SK-N-SH (cell line): Measurements from ENCODE around the gene YAF2. TPM values are rescaled to one million over a fixed set of nuclear protein-coding genes. Genes with fewer than 3 reads are reported as not detected.

ENCODE experiments used
- CTCF ChIA-PET: fragments of 300-600, 350-600 bp; formaldehyde crosslinking; extraction: SDS; loops from one replicate; lab custom pipeline; 2021; lab: Yijun Ruan, JAX
- POLR2A ChIA-PET: fragments of 350-600 bp; sonication (Branson Sonifier 250); formaldehyde crosslinking; extraction: SDS; loops from one replicate; lab custom pipeline; 2020; ENCODE audit warnings: antibody characterized with exemption, inconsistent platforms; lab: Yijun Ruan, JAX
- DNase-seq: peaks from one replicate; pipeline ENCODE4 v3.0.0; 2012
- H2AFZ ChIP-seq: fragments of 200-600 bp; sonication (generic); 2 replicates; pipeline ENCODE4 v1.8.1; 2016; ENCODE audit warnings: antibody characterized with exemption, mild to moderate bottlenecking, low read depth
- H3F3A ChIP-seq: fragments of 200-600 bp; sonication (generic); replicated peaks from 2 replicates; pipeline ENCODE3; 2016; ENCODE audit warnings: antibody characterized with exemption, mild to moderate bottlenecking; ENCODE audit not compliant: insufficient read depth
- H3K27ac ChIP-seq, 2 experiments: fragments of 200-500 bp in 1 of 2; fragments of 200-600 bp in 1 of 2; sonication (Bioruptor generic) in 1 of 2; sonication (generic), shearing (Covaris generic) in 1 of 2; 2 replicates each; pipeline versions ENCODE4 v1.5.1 to v1.6.1; 2014 to 2016; ENCODE audit warnings: low read depth in 2 of 2, inconsistent platforms in 1 of 2, low read length in 1 of 2, mild to moderate bottlenecking in 1 of 2, mixed read lengths in 1 of 2
- H3K27me3 ChIP-seq: fragments of 200-600 bp; sonication (generic), shearing (Covaris generic); 2 replicates; pipeline ENCODE4 v1.6.1; 2016; ENCODE audit warnings: mixed run types; ENCODE audit not compliant: insufficient read depth
- H3K36me3 ChIP-seq, 2 experiments: fragments of 200-500 bp in 1 of 2; fragments of 200-600 bp in 1 of 2; sonication (Bioruptor generic) in 1 of 2; sonication (generic) in 1 of 2; replicated peaks in 1 of 2; 2 replicates each; pipeline versions ENCODE3 to v1.5.1; 2014 to 2016; ENCODE audit warnings: low read length in 1 of 2, mild to moderate bottlenecking in 1 of 2; ENCODE audit not compliant: insufficient read depth in 2 of 2, control insufficient read depth in 1 of 2
- H3K4me1 ChIP-seq, 2 experiments: fragments of 200-500 bp in 1 of 2; fragments of 200-600 bp in 1 of 2; sonication (Bioruptor generic) in 1 of 2; sonication (generic), shearing (Covaris generic) in 1 of 2; 2 replicates each; pipeline versions ENCODE4 v1.5.1 to v1.6.1; 2014 to 2016; ENCODE audit warnings: low read depth in 1 of 2, low read length in 1 of 2, mixed run types in 1 of 2; ENCODE audit not compliant: insufficient read depth in 2 of 2, control insufficient read depth in 1 of 2
- H3K4me2 ChIP-seq: fragments of 200-600 bp; sonication (generic), shearing (Covaris generic); 2 replicates; pipeline ENCODE4 v1.6.1; 2017; ENCODE audit warnings: mixed run types
- H3K4me3 ChIP-seq, 2 experiments: fragments of 200-500 bp in 1 of 2; fragments of 200-600 bp in 1 of 2; sonication (Bioruptor generic) in 1 of 2; sonication (generic), shearing (Covaris generic) in 1 of 2; 2 replicates each; pipeline versions ENCODE4 v1.5.1 to v1.8.1; 2014 to 2016; ENCODE audit warnings: low read depth in 2 of 2, inconsistent platforms in 1 of 2, low read length in 1 of 2, mild to moderate bottlenecking in 1 of 2, mixed read lengths in 1 of 2, moderate library complexity in 1 of 2
- H3K79me2 ChIP-seq: fragments of 200-600 bp; sonication (generic); 2 replicates; pipeline ENCODE4 v1.8.1; 2017; ENCODE audit warnings: mild to moderate bottlenecking; ENCODE audit not compliant: insufficient read depth
- H3K9ac ChIP-seq: fragments of 200-600 bp; sonication (generic); 2 replicates; pipeline ENCODE4 v1.6.1; 2017; ENCODE audit warnings: mixed run types
- H3K9me2 ChIP-seq: fragments of 200-600 bp; sonication (generic); 2 replicates; pipeline ENCODE4 v1.6.1; 2017; ENCODE audit warnings: mixed run types
- H3K9me3 ChIP-seq: fragments of 200-600 bp; sonication (generic); 2 replicates; pipeline ENCODE4 v1.6.1; 2017; ENCODE audit warnings: mixed run types, mild to moderate bottlenecking, moderate library complexity
- H4K20me1 ChIP-seq: fragments of 200-600 bp; sonication (generic); 2 replicates; pipeline ENCODE4 v1.6.1; 2017; ENCODE audit warnings: mild to moderate bottlenecking, mixed run types; ENCODE audit not compliant: insufficient read depth
- CHD2 ChIP-seq: fragments of 150-350 bp; IDR thresholded peaks from 2 replicates; pipeline ENCODE4 v1.6.1; 2018; ENCODE audit warnings: low read length; ENCODE audit not compliant: partially characterized antibody
- CTCF ChIP-seq: fragments of 200-600 bp; sonication (generic); IDR thresholded peaks from 2 replicates; pipeline ENCODE4 v1.6.1; 2017; ENCODE audit warnings: antibody characterized with exemption, mild to moderate bottlenecking, moderate library complexity
- ELF1 ChIP-seq: IDR thresholded peaks from 2 replicates; pipeline ENCODE4 v1.4.0; 2012
- FOXJ3 ChIP-seq: sonication (generic); formaldehyde crosslinking; IDR thresholded peaks from 2 replicates; pipeline ENCODE4 v1.5.1; 2020; ENCODE audit warnings: mild to moderate bottlenecking, missing genetic modification reagents
- FOXM1 ChIP-seq: IDR thresholded peaks from 2 replicates; pipeline ENCODE4 v1.4.0; 2012; ENCODE audit warnings: low read depth, mild to moderate bottlenecking
- NFIC ChIP-seq: IDR thresholded peaks from 2 replicates; pipeline ENCODE4 v1.4.0; 2012; ENCODE audit warnings: borderline replicate concordance
- NRF1 ChIP-seq: IDR thresholded peaks from 2 replicates; pipeline ENCODE4 v1.6.1; 2012; ENCODE audit warnings: low read depth, mild to moderate bottlenecking, low read length
- PBX3 ChIP-seq: IDR thresholded peaks from 2 replicates; pipeline ENCODE4; 2012
- USF2 ChIP-seq: fragments of 150-350 bp; IDR thresholded peaks from 2 replicates; pipeline ENCODE4 v1.6.1; 2017; ENCODE audit warnings: antibody characterized with exemption, low read length, low read depth, borderline replicate concordance
- WGBS: methylation state at CpG from one replicate; pipeline ENCODE4 v1.1.6; 2017; ENCODE audit warnings: low lambda C conversion rate; 5-methylcytosine and 5-hydroxymethylcytosine counted together
- polyA plus RNA-seq, 3 experiments: library from polyadenylated mRNA; depleted of rRNA; stranded (reverse); fragments of >200 nt; gene quantifications; 2 replicates each; pipeline ENCODE4 v1.2.3, GENCODE V29; 2012
- TF ChIP-seq, protein P1 (sequence below): IDR thresholded peaks from 2 replicates; pipeline ENCODE4 v1.6.1; 2012; ENCODE audit warnings: mild to moderate bottlenecking, low read depth, low read length, moderate library complexity

Gene YAF2
- polyA plus RNA-seq, 1 of the 3 experiments (the other 2 are of a cell fraction) = 5.3 TPM

DNA sequence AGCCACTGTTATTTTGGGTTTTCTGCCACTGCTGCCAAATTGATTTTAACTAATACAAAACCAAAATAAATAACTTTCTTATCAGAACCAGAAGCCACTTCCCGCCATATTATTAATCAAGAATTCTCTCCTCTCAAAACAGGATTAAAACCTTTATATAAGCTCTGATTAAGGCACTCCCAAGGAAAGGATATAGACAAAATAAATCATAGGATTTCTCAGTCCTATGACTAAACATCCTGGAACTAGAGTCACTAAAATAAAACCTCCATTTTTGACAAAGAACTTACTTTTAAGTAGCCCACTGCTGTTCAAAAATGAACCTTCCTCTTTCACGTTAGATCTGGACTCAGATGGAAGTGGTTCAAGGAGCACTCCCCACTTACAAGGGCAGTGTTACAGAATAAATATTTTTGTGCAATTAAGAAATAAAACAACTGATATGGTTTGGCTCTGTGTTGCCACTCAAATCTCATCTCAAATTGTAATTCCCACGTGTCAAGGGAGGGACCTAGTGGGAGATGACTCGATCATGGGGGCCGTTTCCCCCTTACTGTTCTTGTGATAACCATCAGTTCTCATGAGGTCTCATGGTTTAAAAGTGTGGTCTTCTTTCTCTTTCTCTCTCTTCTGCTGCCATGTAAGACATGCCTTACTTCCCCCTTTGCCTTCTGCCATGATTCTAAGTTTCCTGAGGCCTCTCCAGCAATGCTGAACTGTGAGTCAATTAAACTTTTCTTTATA is 119.7 kb downstream of the YAF2 start:
- Histone ChIP-seq H3K36me3 (peaks cover 3 to 10% of the 10 kb centered on the region in 2 experiments), H3K79me2 (peaks cover 40% of the 10 kb centered on the region), H4K20me1 (no peaks in the 10 kb centered on the region), H3F3A (peaks cover 21% of the 10 kb centered on the region), H3K27me3 (no peaks in the 10 kb centered on the region), H3K9ac (no peak overlapping the region), H3K9me2 (no peaks in the 10 kb centered on the region)
- no peak for DNase-seq
- TF ChIP-seq USF2 = no peak
- TF ChIP-seq, all 33 proteins: peak for 0
- ChIA-PET POLR2A (no interaction called here), CTCF (interaction anchor here (0.8 to 3.2 kb wide), 3 partner anchors 10 to 214 kb away, joined by 3 to 11 read pairs (median 10); no protein-coding TSS in a partner anchor)
- Histone ChIP-seq H3K9me3 (no peaks in the 10 kb centered on the region), H2AFZ (no peak overlapping the region), H3K4me2 (no peak overlapping the region), H3K4me1 (no peaks in the 10 kb centered on the region; a peak in 1 of 4 replicates), H3K4me3 (no peak overlapping the region), H3K27ac (peak overlapping the region in 1 of 2 experiments; percentile 28; a peak in 2 of 4 replicates)
- WGBS = 87% methylated on average over 5 of the region's 5 CpGs

DNA sequence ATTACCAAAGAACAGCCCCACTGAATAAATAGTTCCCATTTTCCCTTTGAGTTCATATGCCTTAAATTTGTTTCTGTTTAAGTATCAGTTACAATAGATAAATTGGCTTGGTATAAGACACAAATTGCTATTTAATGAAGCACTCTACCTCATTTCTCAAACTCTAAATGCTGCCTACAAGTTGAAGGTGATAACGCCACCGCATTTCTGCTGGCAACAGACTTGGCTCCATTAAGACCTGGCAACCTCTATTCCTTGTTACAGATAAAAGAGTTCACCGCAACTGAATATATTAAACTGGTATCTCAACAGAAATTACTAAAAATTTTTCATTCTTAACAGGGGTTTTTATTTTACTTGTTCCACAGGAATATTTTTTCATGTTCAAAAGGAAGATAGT is 129.0 kb downstream of the YAF2 start:
- no peak for TF ChIP-seq FOXJ3 (CRISPR knock-in tag)
- no peak for TF ChIP-seq FOXM1
- no peak for TF ChIP-seq PBX3
- TF ChIP-seq CTCF = no peak
- TF ChIP-seq, protein P1, sequence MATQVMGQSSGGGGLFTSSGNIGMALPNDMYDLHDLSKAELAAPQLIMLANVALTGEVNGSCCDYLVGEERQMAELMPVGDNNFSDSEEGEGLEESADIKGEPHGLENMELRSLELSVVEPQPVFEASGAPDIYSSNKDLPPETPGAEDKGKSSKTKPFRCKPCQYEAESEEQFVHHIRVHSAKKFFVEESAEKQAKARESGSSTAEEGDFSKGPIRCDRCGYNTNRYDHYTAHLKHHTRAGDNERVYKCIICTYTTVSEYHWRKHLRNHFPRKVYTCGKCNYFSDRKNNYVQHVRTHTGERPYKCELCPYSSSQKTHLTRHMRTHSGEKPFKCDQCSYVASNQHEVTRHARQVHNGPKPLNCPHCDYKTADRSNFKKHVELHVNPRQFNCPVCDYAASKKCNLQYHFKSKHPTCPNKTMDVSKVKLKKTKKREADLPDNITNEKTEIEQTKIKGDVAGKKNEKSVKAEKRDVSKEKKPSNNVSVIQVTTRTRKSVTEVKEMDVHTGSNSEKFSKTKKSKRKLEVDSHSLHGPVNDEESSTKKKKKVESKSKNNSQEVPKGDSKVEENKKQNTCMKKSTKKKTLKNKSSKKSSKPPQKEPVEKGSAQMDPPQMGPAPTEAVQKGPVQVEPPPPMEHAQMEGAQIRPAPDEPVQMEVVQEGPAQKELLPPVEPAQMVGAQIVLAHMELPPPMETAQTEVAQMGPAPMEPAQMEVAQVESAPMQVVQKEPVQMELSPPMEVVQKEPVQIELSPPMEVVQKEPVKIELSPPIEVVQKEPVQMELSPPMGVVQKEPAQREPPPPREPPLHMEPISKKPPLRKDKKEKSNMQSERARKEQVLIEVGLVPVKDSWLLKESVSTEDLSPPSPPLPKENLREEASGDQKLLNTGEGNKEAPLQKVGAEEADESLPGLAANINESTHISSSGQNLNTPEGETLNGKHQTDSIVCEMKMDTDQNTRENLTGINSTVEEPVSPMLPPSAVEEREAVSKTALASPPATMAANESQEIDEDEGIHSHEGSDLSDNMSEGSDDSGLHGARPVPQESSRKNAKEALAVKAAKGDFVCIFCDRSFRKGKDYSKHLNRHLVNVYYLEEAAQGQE = no peak
- no peak for TF ChIP-seq NRF1
- no peak for TF ChIP-seq ELF1
- TF ChIP-seq NFIC = no peak
- no peak for TF ChIP-seq CHD2
- TF ChIP-seq, all 33 proteins: peak for 0
- H3K9ac ChIP-seq = no peak overlapping the region
- no peak overlapping the region for H2AFZ ChIP-seq
- ChIA-PET POLR2A (no interaction called here), CTCF (no interaction called here)
- H4K20me1 ChIP-seq = no peaks in the 10 kb centered on the region
- no peak overlapping the region for H3K4me3 ChIP-seq
- no peak for DNase-seq
- peaks cover 10 to 20% of the 10 kb centered on the region in 2 experiments for H3K36me3 ChIP-seq
- H3K4me2 ChIP-seq = no peak overlapping the region
- H3K27me3 ChIP-seq = no peaks in the 10 kb centered on the region
- 96% methylated on average over 3 of the region's 3 CpGs for WGBS
- H3K9me2 ChIP-seq = no peaks in the 10 kb centered on the region
- peaks cover 4% of the 10 kb centered on the region for H3K79me2 ChIP-seq
- no peak overlapping the region for H3K27ac ChIP-seq
- H3K4me1 ChIP-seq = no peaks in the 10 kb centered on the region; a peak in 2 of 4 replicates
- peaks cover 15% of the 10 kb centered on the region for H3F3A ChIP-seq
- no peaks in the 10 kb centered on the region for H3K9me3 ChIP-seq
